NCI-H2196 (cell line): ENCODE measurements around the gene CASP2.

Experiments
- DNase-seq: peaks from one replicate; lab custom pipeline; 2025; ENCODE audit not compliant: unreplicated experiment; lab: John Stamatoyannopoulos, UW

CASP2 gene

GRCh38 chr7:143287935-143288826, at the start of gene CASP2:
CASP2 (plus strand) TSS chr7:143288351; CDS start chr7:143288456, 105 bp downstream.
- peak; percentile 95 for DNase-seq

- no peak for DNase-seq
Observed at GRCh38 chr7:143239813-143240212, 48.3 kb upstream of the CASP2 start.

GRCh38 chr7:143240291-143241168, 47.6 kb upstream of the CASP2 start:
- DNase-seq = peak; percentile 62

GRCh38 chr7:143242306-143242705, 45.8 kb upstream of the CASP2 start:
- DNase-seq = no peak

GRCh38 chr7:143243111-143243510, 45.0 kb upstream of the CASP2 start:
- no peak for DNase-seq

GRCh38 chr7:143243614-143244013, 44.5 kb upstream of the CASP2 start:
- DNase-seq = no peak

GRCh38 chr7:143244321-143244720, 43.8 kb upstream of the CASP2 start:
- DNase-seq = no peak

- no peak for DNase-seq
Observed at GRCh38 chr7:143245123-143245522, 43.0 kb upstream of the CASP2 start.

GRCh38 chr7:143247372-143247771, 40.8 kb upstream of the CASP2 start:
- no peak for DNase-seq

GRCh38 chr7:143248761-143249354, 39.3 kb upstream of the CASP2 start:
- no peak for DNase-seq

- no peak for DNase-seq
Observed at GRCh38 chr7:143250199-143250598, 38.0 kb upstream of the CASP2 start.

- no peak for DNase-seq
Observed at GRCh38 chr7:143250822-143251221, 37.3 kb upstream of the CASP2 start.

GRCh38 chr7:143252006-143252405, 36.1 kb upstream of the CASP2 start:
- no peak for DNase-seq

GRCh38 chr7:143255564-143255963, 32.6 kb upstream of the CASP2 start:
- no peak for DNase-seq

- no peak for DNase-seq
Observed at GRCh38 chr7:143256325-143256724, 31.8 kb upstream of the CASP2 start.

- no peak for DNase-seq
Observed at GRCh38 chr7:143256932-143257331, 31.2 kb upstream of the CASP2 start.

- DNase-seq = no peak
Observed at GRCh38 chr7:143257501-143257900, 30.6 kb upstream of the CASP2 start.

GRCh38 chr7:143258831-143259230, 29.3 kb upstream of the CASP2 start:
- DNase-seq = no peak

- no peak for DNase-seq
Observed at GRCh38 chr7:143259765-143260164, 28.4 kb upstream of the CASP2 start.

- no peak for DNase-seq
Observed at GRCh38 chr7:143261901-143262300, 26.2 kb upstream of the CASP2 start.
